ENCODE data around the gene PLAGL2.
"Not testable (repeated sequence)": the region's sequence is repeated elsewhere in the genome, so short reads cannot be mapped to it uniquely, and the experiment has no call there.

PLAGL2 gene

GRCh38 chr20:32207626-32208498 is at the start of gene PLAGL2, which contains the start of gene POFUT1:
Gene PLAGL2, minus strand, starts transcription at chr20:32207743. Its CDS starts 5,565 bp downstream, at chr20:32202178.
Gene POFUT1, plus strand, starts transcription at chr20:32207880. Its CDS starts 62 bp downstream, at chr20:32207942.
- no peak for DNase-seq (ENCODE audit: low read depth)

- no peak for DNase-seq (ENCODE audit: low read depth)
Measured at GRCh38 chr20:32252189-32252588, 44.6 kb upstream of the PLAGL2 start.

GRCh38 chr20:32251470-32251869 is 43.9 kb upstream of the PLAGL2 start:
- no peak for DNase-seq (ENCODE audit: low read depth)

- no peak for DNase-seq (ENCODE audit: low read depth)
Measured at GRCh38 chr20:32249030-32249738, 41.6 kb upstream of the PLAGL2 start.

- DNase-seq (ENCODE audit: low read depth) = no peak
Measured at GRCh38 chr20:32248043-32248442, 40.5 kb upstream of the PLAGL2 start.

GRCh38 chr20:32246208-32246607 is 38.7 kb upstream of the PLAGL2 start:
- not testable (repeated sequence) for DNase-seq (ENCODE audit: low read depth)

GRCh38 chr20:32244959-32245358 is 37.4 kb upstream of the PLAGL2 start:
- DNase-seq (ENCODE audit: low read depth) = no peak

- no peak for DNase-seq (ENCODE audit: low read depth)
Measured at GRCh38 chr20:32244150-32244823, 36.7 kb upstream of the PLAGL2 start.

GRCh38 chr20:32241807-32242206 is 34.3 kb upstream of the PLAGL2 start:
- DNase-seq (ENCODE audit: low read depth) = no peak

- DNase-seq (ENCODE audit: low read depth) = no peak
Measured at GRCh38 chr20:32240205-32240604, 32.7 kb upstream of the PLAGL2 start.

- no peak for DNase-seq (ENCODE audit: low read depth)
Measured at GRCh38 chr20:32238483-32239425, 31.2 kb upstream of the PLAGL2 start.

- no peak for DNase-seq (ENCODE audit: low read depth)
Measured at GRCh38 chr20:32237419-32237818, 29.9 kb upstream of the PLAGL2 start.

GRCh38 chr20:32236819-32237218 is 29.3 kb upstream of the PLAGL2 start:
- DNase-seq (ENCODE audit: low read depth) = no peak

- no peak for DNase-seq (ENCODE audit: low read depth)
Measured at GRCh38 chr20:32236048-32236533, 28.5 kb upstream of the PLAGL2 start.

GRCh38 chr20:32235331-32236047 is 27.9 kb upstream of the PLAGL2 start:
- DNase-seq (ENCODE audit: low read depth) = no peak

- DNase-seq (ENCODE audit: low read depth) = no peak
Measured at GRCh38 chr20:32234135-32234808, 26.7 kb upstream of the PLAGL2 start.

GRCh38 chr20:32233286-32233685 is 25.7 kb upstream of the PLAGL2 start:
- no peak for DNase-seq (ENCODE audit: low read depth)

- DNase-seq (ENCODE audit: low read depth) = no peak
Measured at GRCh38 chr20:32232326-32232886, 24.9 kb upstream of the PLAGL2 start.

GRCh38 chr20:32231847-32232246 is 24.3 kb upstream of the PLAGL2 start:
- no peak for DNase-seq (ENCODE audit: low read depth)

- DNase-seq (ENCODE audit: low read depth) = no peak
Measured at GRCh38 chr20:32231245-32231644, 23.7 kb upstream of the PLAGL2 start.
